Nephron progenitor cell (in vitro differentiated cells): ENCODE measurements around the gene CNTF.

ENCODE experiments used
- DNase-seq: peaks from one replicate; pipeline ENCODE4 v3.0.0; 2021
- H3K27ac Mint-ChIP-seq: 2 replicates; pipeline ENCODE4 v1.8.0; 2021; ENCODE audit warnings: mild to moderate bottlenecking, moderate library complexity, mixed read lengths
- H3K27me3 Mint-ChIP-seq: 2 replicates; pipeline ENCODE4 v1.8.0; 2021; ENCODE audit warnings: mild to moderate bottlenecking, low read depth, mixed read lengths; ENCODE audit not compliant: poor library complexity
- H3K36me3 Mint-ChIP-seq: 2 replicates; pipeline ENCODE4 v1.8.0; 2021; ENCODE audit warnings: low read depth, mixed read lengths
- H3K4me1 Mint-ChIP-seq: 2 replicates; pipeline ENCODE4 v1.8.0; 2021; ENCODE audit warnings: mixed read lengths
- H3K4me3 Mint-ChIP-seq: 2 replicates; pipeline ENCODE4 v1.8.0; 2021; ENCODE audit warnings: mild to moderate bottlenecking, moderate library complexity, mixed read lengths
- H3K9me3 Mint-ChIP-seq: 2 replicates; pipeline ENCODE4 v1.8.0; 2021; ENCODE audit warnings: mild to moderate bottlenecking, moderate library complexity, mixed read lengths
- CTCF ChIP-seq: fragments of 200-600 bp; sonication (generic); IDR thresholded peaks from 2 replicates; pipeline ENCODE4 v1.5.0; 2021; ENCODE audit warnings: antibody characterized with exemption

The CNTF gene

GRCh38 chr11:58582437-58582836 is 40.0 kb upstream of the CNTF start:
- Mint-ChIP-seq H3K4me1 (peaks cover 44% of the 10 kb centered on the region), H3K27me3 (peaks cover 2% of the 10 kb centered on the region), H3K36me3 (no peaks in the 10 kb centered on the region), H3K27ac (no peak overlapping the region), H3K4me3 (no peak overlapping the region), H3K9me3 (no peaks in the 10 kb centered on the region)
- no peak for TF ChIP-seq CTCF
- DNase-seq = no peak

GRCh38 chr11:58586998-58587397 is 35.5 kb upstream of the CNTF start:
- TF ChIP-seq CTCF = no peak
- H3K27ac Mint-ChIP-seq = no peak overlapping the region
- H3K36me3 Mint-ChIP-seq = peaks cover 10% of the 10 kb centered on the region
- no peak overlapping the region for H3K4me3 Mint-ChIP-seq
- no peaks in the 10 kb centered on the region for H3K9me3 Mint-ChIP-seq
- no peak for DNase-seq
- H3K27me3 Mint-ChIP-seq = no peaks in the 10 kb centered on the region
- H3K4me1 Mint-ChIP-seq = peaks cover 18% of the 10 kb centered on the region

GRCh38 chr11:58591659-58592058 is 30.8 kb upstream of the CNTF start:
- DNase-seq = no peak
- Mint-ChIP-seq H3K27me3 (no peaks in the 10 kb centered on the region), H3K36me3 (peaks cover 39% of the 10 kb centered on the region), H3K4me3 (no peak overlapping the region), H3K9me3 (no peaks in the 10 kb centered on the region), H3K4me1 (peaks cover 16% of the 10 kb centered on the region), H3K27ac (no peak overlapping the region)
- TF ChIP-seq CTCF = no peak

GRCh38 chr11:58592760-58593472 is 29.5 kb upstream of the CNTF start:
- Mint-ChIP-seq H3K9me3 (no peaks in the 10 kb centered on the region), H3K4me1 (peaks cover 18% of the 10 kb centered on the region), H3K27me3 (no peaks in the 10 kb centered on the region), H3K27ac (no peak overlapping the region), H3K36me3 (peaks cover 41% of the 10 kb centered on the region), H3K4me3 (no peak overlapping the region)
- no peak for DNase-seq
- no peak for TF ChIP-seq CTCF

DNA sequence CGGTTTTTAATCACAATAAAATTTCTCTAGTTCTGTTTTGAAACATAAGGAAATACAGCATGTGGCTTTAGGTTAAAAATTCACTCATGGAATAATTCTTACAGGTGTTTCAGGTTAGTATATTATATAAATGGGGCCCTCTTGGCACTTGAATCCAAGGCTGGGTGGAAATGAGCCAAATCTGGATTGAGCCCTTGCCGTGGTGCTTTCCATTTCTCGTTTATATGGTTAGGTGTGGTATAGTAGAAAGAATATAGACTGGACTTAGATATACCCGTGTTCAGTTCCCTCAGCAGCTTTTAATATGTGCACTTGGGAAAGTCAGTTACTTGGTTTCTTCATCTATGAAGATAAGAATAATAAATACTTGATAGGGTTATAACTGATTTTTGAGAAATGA is 27.6 kb upstream of the CNTF start:
- DNase-seq = no peak
- no peaks in the 10 kb centered on the region for H3K27me3 Mint-ChIP-seq
- no peak overlapping the region for H3K27ac Mint-ChIP-seq
- peaks cover 18% of the 10 kb centered on the region for H3K4me1 Mint-ChIP-seq
- H3K9me3 Mint-ChIP-seq = no peaks in the 10 kb centered on the region
- no peak overlapping the region for H3K4me3 Mint-ChIP-seq
- TF ChIP-seq CTCF = no peak
- peaks cover 54% of the 10 kb centered on the region for H3K36me3 Mint-ChIP-seq

DNA sequence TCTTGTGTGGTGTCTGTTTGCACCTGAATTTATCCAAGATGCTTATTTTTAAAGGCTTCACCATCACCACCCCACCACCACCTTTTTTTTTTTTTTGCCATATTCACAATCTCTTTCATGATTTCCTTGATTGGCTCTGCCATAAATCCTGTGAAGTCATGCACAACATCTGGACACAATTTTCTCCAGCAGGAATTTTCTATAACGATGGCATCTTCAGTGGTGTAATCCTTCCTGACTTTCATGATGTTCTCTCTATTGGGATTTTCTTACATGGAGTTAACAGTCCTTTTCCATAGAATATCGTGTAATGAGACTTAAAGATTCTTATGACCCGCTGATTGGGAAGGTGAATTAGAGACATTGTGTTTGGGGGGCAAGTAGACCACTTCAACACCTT is 25.8 kb upstream of the CNTF start:
- TF ChIP-seq CTCF = no peak
- DNase-seq = no peak
- Mint-ChIP-seq H3K27me3 (no peaks in the 10 kb centered on the region), H3K4me3 (no peak overlapping the region), H3K27ac (peak overlapping the region; percentile 64), H3K4me1 (peaks cover 18% of the 10 kb centered on the region), H3K36me3 (peaks cover 53% of the 10 kb centered on the region), H3K9me3 (no peaks in the 10 kb centered on the region)
